SU-DHL-6 (cell line): Measurements from ENCODE around the gene EMC7.

ENCODE experiments used
- H2AFZ ChIP-seq: fragments of 200-600 bp; sonication (generic); 2 replicates; pipeline ENCODE4 v1.6.1; 2014; ENCODE audit warnings: low read depth, mild to moderate bottlenecking, moderate library complexity, mixed read lengths, antibody characterized with exemption, low read length; ENCODE audit not compliant: severe bottlenecking
- H3F3A ChIP-seq: fragments of 200-600 bp; shearing (Covaris generic); 2 replicates; pipeline ENCODE4 v1.6.0; 2016; ENCODE audit warnings: antibody characterized with exemption, mild to moderate bottlenecking; ENCODE audit not compliant: insufficient read depth
- H3K27ac ChIP-seq: fragments of 200-600 bp; sonication (generic); 2 replicates; pipeline ENCODE4 v1.5.1; 2016; ENCODE audit warnings: low read depth, mild to moderate bottlenecking, low read length, moderate library complexity, mixed read lengths
- H3K27me3 ChIP-seq: fragments of 200-600 bp; sonication (generic), shearing (Covaris generic); 2 replicates; pipeline ENCODE4 v1.6.0; 2014; ENCODE audit warnings: mild to moderate bottlenecking, low read length
- H3K36me3 ChIP-seq: fragments of 200-600 bp; sonication (generic); 2 replicates; pipeline ENCODE4 v1.6.1; 2014; ENCODE audit warnings: mild to moderate bottlenecking, low read length, mixed read lengths
- H3K4me2 ChIP-seq: fragments of 300-600, 200-600 bp; shearing (Covaris generic), sonication (generic); 2 replicates; pipeline ENCODE4 v1.6.0; 2014; ENCODE audit warnings: low read length, low read depth, mild to moderate bottlenecking; ENCODE audit not compliant: poor library complexity, severe bottlenecking
- H3K4me3 ChIP-seq: fragments of 200-600 bp; sonication (generic); 2 replicates; pipeline ENCODE4 v1.5.1; 2014; ENCODE audit warnings: antibody characterized with exemption, low read length, mild to moderate bottlenecking, mixed read lengths; ENCODE audit not compliant: insufficient read depth, poor library complexity, severe bottlenecking
- H3K79me2 ChIP-seq: fragments of 200-600 bp; sonication (generic); 2 replicates; pipeline ENCODE4 v1.6.1; 2014; ENCODE audit warnings: mild to moderate bottlenecking, low read length, moderate library complexity; ENCODE audit not compliant: insufficient read depth
- H3K9ac ChIP-seq: fragments of 200-600 bp; sonication (generic); 2 replicates; pipeline ENCODE4 v1.7.0; 2014; ENCODE audit warnings: mild to moderate bottlenecking, low read length
- H3K9me2 ChIP-seq: fragments of 200-600 bp; sonication (generic); replicated peaks from 2 replicates; pipeline ENCODE4 v1.6.1; 2014; ENCODE audit warnings: low read length; ENCODE audit not compliant: insufficient read depth
- H3K9me3 ChIP-seq: fragments of 200-600 bp; sonication (generic); 2 replicates; pipeline ENCODE4 v1.6.1; 2014; ENCODE audit warnings: low read length, mixed read lengths; ENCODE audit not compliant: insufficient read depth
- H4K20me1 ChIP-seq: fragments of 200-600 bp; sonication (generic); 2 replicates; pipeline ENCODE4 v1.6.1; 2014; ENCODE audit warnings: low read depth, mild to moderate bottlenecking, antibody characterized with exemption, low read length, moderate library complexity, mixed read lengths
- EZH2phosphoT487 ChIP-seq: fragments of 200-600 bp; sonication (generic), shearing (Covaris generic); conservative IDR thresholded peaks from 2 replicates; pipeline ENCODE4 v1.6.1; 2018; ENCODE audit warnings: mild to moderate bottlenecking, antibody characterized with exemption, low read length, moderate library complexity, mixed read lengths
- TF ChIP-seq, protein P1 (sequence below): fragments of 200-600 bp; sonication (generic); IDR thresholded peaks from one replicate; pipeline ENCODE4 v1.5.1; 2017; ENCODE audit warnings: antibody characterized with exemption, mild to moderate bottlenecking, low read length, moderate library complexity; ENCODE audit not compliant: insufficient read depth, poor library complexity, severe bottlenecking

EMC7 gene

DNA sequence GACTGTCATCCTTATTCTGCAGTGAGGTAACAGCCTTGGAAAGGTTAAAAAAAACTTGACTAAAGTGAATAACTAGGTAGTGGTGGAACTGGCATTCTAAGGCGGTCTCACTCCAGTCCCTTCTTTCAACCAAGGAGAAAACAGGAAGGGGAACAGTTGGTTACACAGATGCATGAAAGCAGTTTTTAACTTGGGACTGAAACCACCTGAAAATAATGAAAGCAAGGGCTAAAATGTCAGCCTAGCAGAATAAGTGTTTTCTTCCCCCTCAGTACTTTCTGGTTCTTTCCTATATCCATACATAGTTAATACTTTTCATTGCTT is 61.9 kb downstream of the EMC7 start:
- Histone ChIP-seq H2AFZ (peak overlapping the region; percentile 88), H3K9me2 (no peaks in the 10 kb centered on the region), H3F3A (peaks cover 15% of the 10 kb centered on the region), H3K79me2 (peaks cover 4% of the 10 kb centered on the region), H3K4me3 (peak overlapping the region; percentile 93), H3K27me3 (no peaks in the 10 kb centered on the region), H3K27ac (peak overlapping the region; percentile 74; the same call in 1 of the 2 replicates), H3K9ac (peak overlapping the region; percentile 93), H4K20me1 (no peaks in the 10 kb centered on the region), H3K9me3 (no peaks in the 10 kb centered on the region), H3K36me3 (no peaks in the 10 kb centered on the region), H3K4me2 (peak overlapping the region; percentile 98)
- TF ChIP-seq, protein P1, sequence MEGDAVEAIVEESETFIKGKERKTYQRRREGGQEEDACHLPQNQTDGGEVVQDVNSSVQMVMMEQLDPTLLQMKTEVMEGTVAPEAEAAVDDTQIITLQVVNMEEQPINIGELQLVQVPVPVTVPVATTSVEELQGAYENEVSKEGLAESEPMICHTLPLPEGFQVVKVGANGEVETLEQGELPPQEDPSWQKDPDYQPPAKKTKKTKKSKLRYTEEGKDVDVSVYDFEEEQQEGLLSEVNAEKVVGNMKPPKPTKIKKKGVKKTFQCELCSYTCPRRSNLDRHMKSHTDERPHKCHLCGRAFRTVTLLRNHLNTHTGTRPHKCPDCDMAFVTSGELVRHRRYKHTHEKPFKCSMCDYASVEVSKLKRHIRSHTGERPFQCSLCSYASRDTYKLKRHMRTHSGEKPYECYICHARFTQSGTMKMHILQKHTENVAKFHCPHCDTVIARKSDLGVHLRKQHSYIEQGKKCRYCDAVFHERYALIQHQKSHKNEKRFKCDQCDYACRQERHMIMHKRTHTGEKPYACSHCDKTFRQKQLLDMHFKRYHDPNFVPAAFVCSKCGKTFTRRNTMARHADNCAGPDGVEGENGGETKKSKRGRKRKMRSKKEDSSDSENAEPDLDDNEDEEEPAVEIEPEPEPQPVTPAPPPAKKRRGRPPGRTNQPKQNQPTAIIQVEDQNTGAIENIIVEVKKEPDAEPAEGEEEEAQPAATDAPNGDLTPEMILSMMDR: no peak

DNA sequence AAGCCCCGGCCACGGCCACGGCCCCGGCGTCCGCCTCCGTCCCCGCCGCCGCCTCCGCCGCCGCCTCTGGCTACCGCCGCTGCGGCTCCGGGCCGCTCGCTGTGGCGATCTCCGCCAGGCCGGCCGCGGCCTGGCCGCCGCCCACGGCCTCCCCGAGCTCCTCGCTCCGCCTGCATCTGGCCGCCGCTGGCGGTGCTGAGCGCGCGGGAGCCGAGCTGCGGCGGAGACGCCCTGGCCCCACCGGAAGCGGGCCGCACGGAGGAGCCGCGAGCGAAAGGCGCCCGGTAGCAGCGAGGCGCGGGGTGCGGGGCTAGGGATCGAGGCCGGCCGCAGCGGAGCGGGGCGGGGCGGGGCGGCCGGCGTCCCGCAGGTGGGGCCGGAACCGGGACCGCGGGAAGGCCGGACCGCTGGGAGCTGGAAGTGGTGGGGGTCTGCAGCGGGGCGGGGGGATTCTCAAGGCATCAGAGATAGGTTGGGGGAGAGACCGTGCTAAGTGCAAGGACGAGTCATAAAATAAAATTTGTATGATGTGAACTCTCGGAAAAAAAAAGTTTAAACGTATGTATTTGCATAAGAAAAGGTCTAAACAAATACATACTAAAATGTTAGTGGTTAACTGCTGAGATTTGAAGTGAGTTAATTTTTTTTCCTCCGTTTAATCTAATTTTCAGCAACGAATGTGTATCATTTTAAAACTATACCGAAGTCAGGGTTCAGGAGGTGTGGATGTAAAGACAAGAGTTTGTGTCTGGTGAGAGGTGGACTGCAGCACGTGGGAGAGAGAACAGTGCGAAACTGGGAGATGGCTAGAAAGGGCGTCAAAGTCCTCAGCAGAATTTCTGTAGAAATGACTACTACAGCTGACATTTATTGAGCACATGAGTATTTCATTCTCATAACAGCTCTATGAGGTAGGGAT is 62.5 kb downstream of the EMC7 start, which contains the start of gene AVEN:
AVEN (minus strand) TSS at position 334 of the 919 bp plus-strand sequence; CDS start at position 176, 158 bp downstream.
- Histone ChIP-seq H3K4me2 (peak within 1 kb of the TSS; percentile 98), H3K9ac (peak within 1 kb of the TSS; percentile 93), H3K9me3 (no peaks in the 10 kb centered on the region), H3K36me3 (no peaks in the 10 kb centered on the region), H3F3A (peaks cover 15% of the 10 kb centered on the region), H4K20me1 (no peaks in the 10 kb centered on the region), H2AFZ (peak within 1 kb of the TSS; percentile 98), H3K9me2 (no peaks in the 10 kb centered on the region), H3K79me2 (peaks cover 7% of the 10 kb centered on the region), H3K27ac (peak within 1 kb of the TSS; percentile 74), H3K4me3 (peak within 1 kb of the TSS; percentile 93), H3K27me3 (no peaks in the 10 kb centered on the region)
- TF ChIP-seq, protein P1: no peak
- no peak for TF ChIP-seq EZH2phosphoT487

DNA sequence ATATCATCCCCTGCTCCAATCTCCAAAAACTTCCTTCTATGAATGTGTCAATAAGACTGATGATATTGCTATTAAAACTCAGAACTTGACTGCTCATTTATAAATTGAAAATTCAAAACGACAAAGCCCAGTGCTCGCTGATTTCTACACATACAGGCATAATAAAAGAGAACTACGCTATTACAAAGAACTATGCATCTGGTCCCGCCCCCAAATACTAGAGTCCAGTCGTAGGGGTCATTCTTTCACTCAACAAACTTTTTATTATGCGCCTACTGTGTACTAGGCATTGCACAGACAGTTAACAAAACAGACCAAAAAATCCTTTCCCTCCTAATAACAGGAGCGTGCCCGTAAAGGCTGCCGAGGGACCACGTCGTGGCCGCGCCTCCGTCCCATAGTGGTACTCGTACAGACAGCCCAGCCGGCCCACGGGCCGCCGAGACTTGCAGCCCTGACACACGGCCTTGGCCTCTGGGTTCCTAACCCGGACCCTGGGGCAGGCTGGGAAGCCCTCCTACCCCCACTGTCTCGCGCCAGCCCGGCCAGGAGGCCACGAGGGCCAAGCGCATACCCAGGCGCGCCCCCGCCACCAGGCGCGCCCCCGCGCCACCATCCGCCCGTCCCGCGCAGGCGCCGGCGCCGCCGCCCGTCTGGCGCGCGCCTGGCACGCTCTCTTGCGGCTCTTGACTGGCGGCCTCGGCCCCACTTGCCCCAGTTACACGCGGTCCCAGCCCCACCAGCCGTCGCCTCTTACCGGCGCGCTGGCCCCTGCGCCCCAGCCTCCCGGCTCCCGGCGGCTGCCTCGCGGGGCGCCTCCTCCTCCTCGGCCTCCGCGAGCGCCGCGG is 63.4 kb downstream of the EMC7 start:
- H3K79me2 ChIP-seq: peaks cover 7% of the 10 kb centered on the region
- H3F3A ChIP-seq: peaks cover 15% of the 10 kb centered on the region
- peak overlapping the region; percentile 74 for H3K27ac ChIP-seq
- no peaks in the 10 kb centered on the region for H3K27me3 ChIP-seq
- no peaks in the 10 kb centered on the region for H3K9me3 ChIP-seq
- no peaks in the 10 kb centered on the region for H4K20me1 ChIP-seq
- H3K9ac ChIP-seq: peak overlapping the region; percentile 93
- H3K9me2 ChIP-seq: no peaks in the 10 kb centered on the region
- TF ChIP-seq, protein P1: no peak
- no peak for TF ChIP-seq EZH2phosphoT487
- peak overlapping the region; percentile 98 for H2AFZ ChIP-seq
- H3K4me3 ChIP-seq: peak overlapping the region; percentile 93
- H3K4me2 ChIP-seq: peak overlapping the region; percentile 98
- H3K36me3 ChIP-seq: no peaks in the 10 kb centered on the region
